ENCODE measurements around the gene CHCHD1.
"Not testable (repeated sequence)": the region's sequence is repeated elsewhere in the genome, so short reads cannot be mapped to it uniquely, and the experiment has no call there.

Gene CHCHD1

DNA sequence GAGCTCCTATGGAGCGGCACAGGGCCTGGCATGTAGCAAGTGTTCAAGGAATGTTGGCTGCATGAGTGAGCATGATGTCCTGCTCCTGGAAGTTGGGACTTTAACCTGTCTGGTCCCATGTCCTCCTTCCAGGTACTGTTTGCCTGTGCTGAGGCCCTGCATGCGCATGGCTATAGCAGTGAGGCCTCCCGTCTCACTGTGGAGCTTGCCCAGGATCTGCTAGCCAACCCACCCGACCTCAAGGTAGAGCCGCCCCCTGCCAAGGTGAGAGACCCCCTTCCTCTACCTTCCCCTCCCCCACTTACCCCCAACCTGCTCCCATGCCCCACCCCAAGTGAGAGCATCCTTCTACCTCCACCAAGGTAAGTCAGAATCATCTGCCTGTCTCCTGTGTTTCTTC is 11.6 kb downstream of the CHCHD1 start:
- no peak for DNase-seq (ENCODE audit: low read depth)

- not testable (repeated sequence) for DNase-seq (ENCODE audit: low read depth)
Observed at GRCh38 chr10:73795491-73795890, 13.6 kb downstream of the CHCHD1 start.

GRCh38 chr10:73796035-73796434 is 14.2 kb downstream of the CHCHD1 start:
- not testable (repeated sequence) for DNase-seq (ENCODE audit: low read depth)

- no peak for DNase-seq (ENCODE audit: low read depth)
Observed at GRCh38 chr10:73796766-73797165, 14.9 kb downstream of the CHCHD1 start.

GRCh38 chr10:73797324-73798025 is 15.6 kb downstream of the CHCHD1 start:
- no peak for DNase-seq (ENCODE audit: low read depth)

- DNase-seq (ENCODE audit: low read depth), result no peak
Observed at GRCh38 chr10:73798087-73798486, 16.2 kb downstream of the CHCHD1 start.

DNA sequence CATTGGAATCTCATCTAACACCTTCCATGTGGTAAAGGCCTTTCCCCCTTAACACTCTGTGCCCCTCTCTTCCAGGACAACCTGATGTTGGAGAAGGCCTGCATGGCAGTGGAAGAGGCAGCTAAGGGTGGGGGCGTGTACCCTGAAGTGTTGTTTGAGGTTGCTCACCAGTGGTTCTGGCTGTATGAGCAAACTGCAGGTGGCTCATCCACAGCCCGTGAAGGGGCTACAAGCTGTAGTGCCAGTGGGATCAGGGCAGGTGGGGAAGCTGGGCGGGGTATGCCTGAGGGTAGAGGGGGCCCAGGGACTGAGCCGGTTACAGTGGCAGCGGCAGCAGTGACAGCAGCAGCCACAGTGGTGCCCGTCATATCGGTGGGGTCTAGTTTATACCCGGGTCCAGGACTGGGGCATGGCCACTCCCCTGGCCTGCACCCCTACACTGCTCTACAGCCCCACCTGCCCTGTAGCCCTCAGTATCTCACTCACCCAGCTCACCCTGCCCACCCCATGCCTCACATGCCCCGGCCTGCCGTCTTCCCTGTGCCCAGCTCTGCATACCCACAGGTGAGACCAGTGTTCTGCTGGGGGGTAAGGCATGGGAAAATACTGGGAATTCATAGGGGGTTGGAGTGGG is 17.2 kb downstream of the CHCHD1 start:
- DNase-seq (ENCODE audit: low read depth), result no peak

DNA sequence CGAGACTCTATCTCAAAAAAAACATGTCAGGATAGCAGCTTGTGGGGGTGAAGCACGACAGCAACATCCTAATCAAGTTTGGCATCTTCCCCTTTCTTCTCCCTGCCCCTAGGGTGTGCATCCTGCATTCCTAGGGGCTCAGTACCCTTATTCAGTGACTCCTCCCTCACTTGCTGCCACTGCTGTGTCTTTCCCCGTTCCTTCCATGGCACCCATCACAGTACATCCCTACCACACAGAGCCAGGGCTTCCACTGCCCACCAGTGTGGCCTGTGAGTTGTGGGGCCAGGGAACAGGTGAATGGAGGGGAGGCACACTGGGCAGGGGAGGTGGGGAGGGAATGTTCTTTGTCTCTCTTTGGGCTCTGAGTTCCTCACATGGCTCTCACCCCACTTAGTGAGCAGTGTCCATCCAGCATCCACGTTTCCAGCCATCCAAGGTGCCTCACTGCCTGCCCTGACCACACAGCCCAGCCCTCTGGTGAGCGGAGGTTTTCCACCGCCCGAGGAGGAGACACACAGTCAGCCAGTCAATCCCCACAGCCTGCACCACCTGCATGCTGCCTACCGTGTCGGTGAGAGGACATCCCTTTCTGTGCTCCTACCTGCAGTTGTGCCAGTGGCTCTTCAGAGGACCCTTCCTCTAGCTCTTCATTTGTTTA is 18.2 kb downstream of the CHCHD1 start:
- no peak for DNase-seq (ENCODE audit: low read depth)

- no peak for DNase-seq (ENCODE audit: low read depth)
Observed at GRCh38 chr10:73800560-73801252, 18.9 kb downstream of the CHCHD1 start.

DNA sequence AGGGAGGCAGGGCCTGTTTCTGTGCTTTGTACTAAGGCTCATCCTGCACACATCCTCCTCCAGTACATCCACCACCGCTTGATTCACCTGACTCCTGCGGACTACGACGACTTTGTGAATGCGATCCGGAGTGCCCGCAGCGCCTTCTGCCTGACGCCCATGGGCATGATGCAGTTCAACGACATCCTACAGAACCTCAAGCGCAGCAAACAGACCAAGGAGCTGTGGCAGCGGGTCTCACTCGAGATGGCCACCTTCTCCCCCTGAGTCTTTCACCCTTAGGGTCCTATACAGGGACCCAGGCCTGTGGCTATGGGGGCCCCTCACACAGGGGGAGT is 19.4 kb downstream of the CHCHD1 start:
- no peak for DNase-seq (ENCODE audit: low read depth)

DNA sequence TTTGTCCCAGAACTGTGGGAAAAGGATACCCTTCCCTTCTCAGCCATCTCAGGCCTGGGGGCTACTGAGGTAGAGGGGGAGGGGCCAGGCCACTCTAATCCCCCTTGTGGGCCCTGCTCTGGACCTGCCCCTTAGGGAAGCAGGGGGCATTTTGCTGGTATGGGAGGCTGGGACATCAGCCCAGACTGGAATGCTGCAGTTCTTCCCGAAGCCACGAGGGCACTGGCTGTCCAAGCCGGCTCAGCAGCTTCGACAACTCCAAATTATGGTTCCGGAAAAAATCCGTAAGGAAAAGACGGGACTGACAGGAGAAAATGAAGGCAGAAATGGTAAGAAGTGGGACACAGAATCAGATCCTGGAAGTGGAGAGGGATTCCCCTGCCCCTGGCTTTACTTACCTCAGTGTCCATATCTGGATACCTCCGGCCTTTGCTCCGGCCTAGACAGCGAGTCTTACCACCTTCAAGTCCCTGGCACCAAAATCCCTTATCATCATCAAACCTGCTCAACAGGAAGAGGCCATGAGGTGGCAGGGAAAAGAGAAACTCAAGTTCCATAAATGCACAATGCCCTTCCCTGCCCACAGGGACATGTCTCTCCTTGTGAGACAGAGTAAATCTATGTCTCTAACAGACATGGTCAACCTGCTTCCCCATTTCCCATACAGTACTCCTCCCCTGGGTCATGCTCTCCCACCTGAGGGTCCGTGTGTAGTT is 20.6 kb downstream of the CHCHD1 start:
- no peak for DNase-seq (ENCODE audit: low read depth)

GRCh38 chr10:73803680-73804286 is 21.9 kb downstream of the CHCHD1 start:
- DNase-seq (ENCODE audit: low read depth), result no peak

- DNase-seq (ENCODE audit: low read depth), result no peak
Observed at GRCh38 chr10:73806176-73806950, 24.5 kb downstream of the CHCHD1 start.

- DNase-seq (ENCODE audit: low read depth), result no peak
Observed at GRCh38 chr10:73807471-73807870, 25.6 kb downstream of the CHCHD1 start.

DNA sequence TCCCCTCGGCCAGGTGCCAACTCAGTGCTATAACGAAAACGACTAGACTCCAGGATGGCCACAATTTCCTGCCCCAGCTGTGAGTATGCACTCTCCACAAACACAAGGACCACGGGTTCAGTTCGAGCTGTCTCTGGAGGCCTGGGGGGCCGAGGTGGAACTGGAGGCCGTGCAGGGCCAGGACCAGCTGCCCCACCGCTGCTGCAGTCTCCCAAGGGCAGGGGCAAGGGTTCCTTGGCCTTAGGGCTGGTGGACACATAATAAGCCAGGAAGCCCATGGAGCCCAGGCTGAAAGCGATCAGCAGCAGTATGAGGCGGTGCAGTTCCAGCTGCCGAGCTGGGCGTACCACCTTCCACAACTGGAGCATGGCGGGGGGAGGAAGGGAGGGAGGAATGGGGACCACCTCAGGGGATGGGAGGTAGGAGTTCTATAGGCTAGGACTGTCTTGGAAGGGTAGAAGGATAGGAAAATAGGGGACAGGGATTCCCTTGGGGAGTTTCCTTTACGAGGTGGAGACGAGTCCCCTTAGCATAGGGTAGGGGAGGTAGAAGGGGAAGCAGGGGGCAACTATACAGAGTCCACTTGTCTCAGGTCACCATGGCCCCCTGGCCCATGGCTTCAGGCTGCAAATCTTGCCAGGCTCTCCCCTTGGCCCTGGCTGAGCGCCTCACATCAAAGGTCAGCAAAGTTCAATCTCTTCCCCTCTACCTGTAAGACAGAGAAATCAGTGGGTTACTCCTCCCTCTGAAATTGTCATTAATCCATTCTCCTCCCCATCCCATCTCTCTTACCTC is 26.4 kb downstream of the CHCHD1 start:
- DNase-seq (ENCODE audit: low read depth), result no peak

DNA sequence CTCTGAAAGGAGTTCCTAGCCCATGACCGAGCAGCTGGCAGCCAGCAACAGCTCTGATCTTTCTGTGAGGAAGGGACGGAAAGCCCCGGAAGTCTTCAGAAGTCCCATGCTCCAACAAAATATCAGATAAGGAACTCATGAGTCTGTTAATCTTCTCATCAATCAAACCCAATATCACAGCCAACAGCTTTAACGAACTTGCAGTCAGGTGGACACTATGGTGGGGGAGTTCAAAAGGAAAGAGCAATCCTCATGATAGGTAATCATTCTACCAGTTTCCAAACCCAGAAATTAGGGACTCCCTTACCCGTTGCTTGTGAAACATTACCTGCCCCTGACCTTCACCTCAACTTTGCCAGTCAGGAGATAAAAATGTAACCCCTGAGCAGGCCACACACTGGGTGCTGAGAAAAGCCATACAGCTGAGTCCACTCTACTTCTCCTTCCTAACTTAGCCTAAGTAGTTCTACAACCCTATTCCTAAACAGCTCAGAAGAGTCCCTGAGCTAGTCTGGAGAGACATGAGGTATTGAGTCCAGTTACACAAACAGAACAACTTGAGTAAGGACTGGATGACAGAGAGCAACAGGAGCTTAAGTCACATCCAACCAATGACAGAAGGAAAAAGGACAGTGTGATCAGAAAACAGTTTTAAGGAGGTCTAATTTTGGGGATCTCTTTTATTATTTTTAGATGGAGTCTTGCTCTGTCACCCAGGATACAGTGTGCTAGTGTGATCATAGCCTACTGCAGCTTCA is 27.4 kb downstream of the CHCHD1 start:
- DNase-seq (ENCODE audit: low read depth), result no peak

- DNase-seq (ENCODE audit: low read depth), result no peak
Observed at GRCh38 chr10:73810358-73810734, 28.5 kb downstream of the CHCHD1 start.

- DNase-seq (ENCODE audit: low read depth), result peak; percentile 46
Observed at GRCh38 chr10:73810735-73811465, 29.1 kb downstream of the CHCHD1 start.

- DNase-seq (ENCODE audit: low read depth), result no peak
Observed at GRCh38 chr10:73812657-73813056, 30.8 kb downstream of the CHCHD1 start.
